OCI-LY7 (cell line): ENCODE measurements around the gene IFT27. TPM values are rescaled to one million over a fixed set of nuclear protein-coding genes. Genes with fewer than 3 reads are reported as not detected.

ENCODE experiments used
- BruUV-seq: library from RNA; stranded (reverse); fragments of 400-500 nt; replicated peaks from 2 replicates; lab custom pipeline; 2021; lab: Mats Ljungman, UMichigan
- CTCF ChIA-PET: fragments of 300-600 bp; sonication (Branson Sonifier 250); formaldehyde crosslinking; loops from one replicate; lab custom pipeline; 2022; ENCODE audit warnings: antibody characterized with exemption; ENCODE audit not compliant: unreplicated experiment; lab: Charles Lee
- POLR2A ChIA-PET: fragments of 300-600 bp; sonication (Branson Sonifier 250); formaldehyde crosslinking; loops from one replicate; lab custom pipeline; 2022; ENCODE audit warnings: antibody characterized with exemption; lab: Charles Lee
- DNase-seq: peaks from one replicate; pipeline ENCODE4 v3.0.0-alpha.2; 2015; ENCODE audit warnings: low spot score
- H2AFZ ChIP-seq: fragments of 200-600 bp; sonication (generic), shearing (Covaris generic); 2 replicates; pipeline ENCODE4 v1.6.1; 2014; ENCODE audit warnings: mild to moderate bottlenecking, antibody characterized with exemption, low read length, moderate library complexity
- H3K27ac ChIP-seq: fragments of 200-600 bp; sonication (generic); 2 replicates; pipeline ENCODE4 v1.5.1; 2014; ENCODE audit warnings: mixed run types, low read depth, mild to moderate bottlenecking, moderate library complexity, low read length, inconsistent platforms; ENCODE audit not compliant: poor library complexity, severe bottlenecking
- H3K36me3 ChIP-seq: fragments of 200-600 bp; sonication (generic); 2 replicates; pipeline ENCODE4 v1.6.1; 2014; ENCODE audit warnings: mild to moderate bottlenecking, antibody characterized with exemption, low read length, moderate library complexity, mixed read lengths; ENCODE audit not compliant: insufficient read depth
- H3K4me1 ChIP-seq: fragments of 200-600 bp; sonication (generic); 2 replicates; pipeline ENCODE4 v1.5.1; 2014; ENCODE audit warnings: mild to moderate bottlenecking, low read length; ENCODE audit not compliant: insufficient read depth, poor library complexity, severe bottlenecking
- H3K4me2 ChIP-seq: fragments of 200-600 bp; sonication (generic); 2 replicates; pipeline ENCODE4 v1.6.1; 2014; ENCODE audit warnings: mild to moderate bottlenecking, low read length
- H3K4me3 ChIP-seq: fragments of 200-600 bp; sonication (generic); 2 replicates; pipeline ENCODE4 v1.5.1; 2014; ENCODE audit warnings: mild to moderate bottlenecking, low read depth, low read length; ENCODE audit not compliant: poor library complexity, severe bottlenecking
- H3K79me2 ChIP-seq: fragments of 200-600 bp; sonication (generic); 2 replicates; pipeline ENCODE4 v1.6.1; 2016; ENCODE audit warnings: low read depth, mild to moderate bottlenecking, low read length, moderate library complexity, mixed read lengths; ENCODE audit not compliant: insufficient read depth
- H3K9me2 ChIP-seq: fragments of 200-600 bp; sonication (generic); 2 replicates; pipeline ENCODE4 v1.6.1; 2016; ENCODE audit warnings: mild to moderate bottlenecking, low read length, mixed read lengths; ENCODE audit not compliant: insufficient read depth
- H3K9me3 ChIP-seq: fragments of 200-600 bp; sonication (generic); 2 replicates; pipeline ENCODE4 v1.6.1; 2014; ENCODE audit warnings: mild to moderate bottlenecking, mixed run types, low read length, mixed read lengths
- H4K20me1 ChIP-seq: fragments of 200-600 bp; sonication (generic); 2 replicates; pipeline ENCODE4 v1.6.1; 2014; ENCODE audit warnings: mild to moderate bottlenecking, antibody characterized with exemption, low read length, moderate library complexity, mixed read lengths; ENCODE audit not compliant: insufficient read depth
- CTCF ChIP-seq: fragments of 200-600 bp; sonication (generic); conservative IDR thresholded peaks from 2 replicates; pipeline ENCODE4 v1.5.1; 2014; ENCODE audit warnings: mild to moderate bottlenecking, antibody characterized with exemption, low read length, moderate library complexity, mixed read lengths
- EZH2phosphoT487 ChIP-seq: fragments of 200-600 bp; sonication (generic); IDR thresholded peaks from 2 replicates; pipeline ENCODE4 v1.6.1; 2018; ENCODE audit warnings: low read depth, borderline replicate concordance, mild to moderate bottlenecking, mixed run types, antibody characterized with exemption, low read length, moderate library complexity, mixed read lengths
- intact Hi-C: fragments of 100-400 bp; cut with micrococcal nuclease; formaldehyde crosslinking; loops from one replicate; pipeline ENCODE4 v1.10.0; 2022; ENCODE audit not compliant: unreplicated experiment
- total RNA-seq, 2 experiments: library from RNA; depleted of rRNA in 1 of 2; stranded (reverse); fragments of >200 nt in 1 of 2; shearing (Covaris generic) in 1 of 2; gene quantifications; 2 replicates each; pipeline ENCODE4 v1.2.3, GENCODE V29; 2014 to 2022

Gene IFT27
- total RNA-seq, 2 experiments from 2014 or later: 18.3 to 50.0 TPM

- CTCF ChIA-PET: no interaction called here
- Histone ChIP-seq H3K27ac (no peak overlapping the region), H3K9me3 (no peaks in the 10 kb centered on the region), H2AFZ (no peak overlapping the region), H3K36me3 (no peaks in the 10 kb centered on the region), H4K20me1 (no peaks in the 10 kb centered on the region), H3K4me2 (no peak overlapping the region), H3K4me1 (no peaks in the 10 kb centered on the region), H3K9me2 (no peaks in the 10 kb centered on the region), H3K4me3 (no peak overlapping the region), H3K79me2 (no peaks in the 10 kb centered on the region)
- BruUV-seq: no TSS peak
- POLR2A ChIA-PET: no interaction called here
- DNase-seq: no peak
- intact Hi-C loops: no loop called here
- TF ChIP-seq EZH2phosphoT487: no peak
- no peak for TF ChIP-seq CTCF
Observed at GRCh38 chr22:36814801-36815200, 38.9 kb upstream of the IFT27 start.

GRCh38 chr22:36811094-36811800 is 35.3 kb upstream of the IFT27 start:
- no peak for DNase-seq
- intact Hi-C loops: no loop called here
- CTCF ChIA-PET: no interaction called here
- POLR2A ChIA-PET: no interaction called here
- Histone ChIP-seq H3K4me3 (no peak overlapping the region), H3K79me2 (no peaks in the 10 kb centered on the region), H2AFZ (no peak overlapping the region), H3K9me3 (no peaks in the 10 kb centered on the region), H3K9me2 (no peaks in the 10 kb centered on the region), H4K20me1 (no peaks in the 10 kb centered on the region), H3K4me1 (no peaks in the 10 kb centered on the region), H3K4me2 (no peak overlapping the region), H3K27ac (no peak overlapping the region), H3K36me3 (no peaks in the 10 kb centered on the region)
- TF ChIP-seq CTCF (no peak), EZH2phosphoT487 (no peak)
- BruUV-seq: no TSS peak

- no peak overlapping the region for H2AFZ ChIP-seq
- TF ChIP-seq CTCF (no peak), EZH2phosphoT487 (no peak)
- no peaks in the 10 kb centered on the region for H3K9me3 ChIP-seq
- intact Hi-C loops: no loop called here
- no peaks in the 10 kb centered on the region for H3K9me2 ChIP-seq
- H3K79me2 ChIP-seq: no peaks in the 10 kb centered on the region
- BruUV-seq: no TSS peak
- no peaks in the 10 kb centered on the region for H4K20me1 ChIP-seq
- H3K36me3 ChIP-seq: no peaks in the 10 kb centered on the region
- no peak overlapping the region for H3K4me2 ChIP-seq
- POLR2A ChIA-PET: interaction anchor here (0.8 kb wide), 1 partner anchor 13 kb away, joined by 3 read pairs; no protein-coding TSS in a partner anchor
- no peaks in the 10 kb centered on the region for H3K4me1 ChIP-seq
- CTCF ChIA-PET: no interaction called here
- no peak overlapping the region for H3K4me3 ChIP-seq
- no peak for DNase-seq
- H3K27ac ChIP-seq: no peak overlapping the region
Observed at GRCh38 chr22:36809351-36809750, 33.4 kb upstream of the IFT27 start.
